NCI-H1092 treated with DMSO at 0.1 percent for 48 hours (cell line): Measurements from ENCODE around the gene PNPLA6.

Experiments
- DNase-seq: peaks from one replicate; lab custom pipeline; 2025; lab: John Stamatoyannopoulos, UW

The PNPLA6 gene

DNA sequence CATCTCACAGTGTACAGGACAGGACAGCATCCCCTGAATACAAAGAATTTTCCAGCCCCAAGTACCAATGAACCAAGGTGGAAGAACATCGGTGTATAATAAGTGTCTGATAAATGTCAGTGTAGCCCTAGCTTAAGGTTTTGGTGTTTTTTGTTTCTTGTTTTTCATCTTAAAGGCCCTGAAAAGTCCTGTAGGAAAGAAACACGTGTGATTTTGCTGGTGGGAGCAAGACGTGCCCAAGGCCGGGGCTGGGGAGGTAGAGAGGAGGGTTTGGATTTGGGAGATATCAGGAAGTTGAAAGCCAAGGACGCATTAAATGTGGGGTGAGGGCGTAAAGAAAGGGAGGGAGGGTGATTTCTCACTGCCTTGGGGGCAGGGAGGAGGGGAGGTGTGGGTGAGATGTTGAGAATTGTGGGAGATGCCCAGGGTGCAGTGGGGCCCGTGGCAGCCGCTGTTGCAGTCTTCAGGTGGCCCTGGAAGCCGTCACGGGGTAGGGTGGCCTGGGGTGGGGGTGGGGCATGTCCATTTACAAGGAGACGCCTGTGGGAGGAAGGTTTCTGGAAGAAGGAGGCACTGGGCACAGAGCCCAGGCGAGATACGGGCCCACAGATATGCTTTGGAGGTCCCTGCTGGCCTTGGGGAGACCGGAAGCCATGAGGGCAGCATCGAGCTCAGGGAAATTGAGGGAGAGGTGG, 66.9 kb downstream of the PNPLA6 start:
- no peak for DNase-seq

DNA sequence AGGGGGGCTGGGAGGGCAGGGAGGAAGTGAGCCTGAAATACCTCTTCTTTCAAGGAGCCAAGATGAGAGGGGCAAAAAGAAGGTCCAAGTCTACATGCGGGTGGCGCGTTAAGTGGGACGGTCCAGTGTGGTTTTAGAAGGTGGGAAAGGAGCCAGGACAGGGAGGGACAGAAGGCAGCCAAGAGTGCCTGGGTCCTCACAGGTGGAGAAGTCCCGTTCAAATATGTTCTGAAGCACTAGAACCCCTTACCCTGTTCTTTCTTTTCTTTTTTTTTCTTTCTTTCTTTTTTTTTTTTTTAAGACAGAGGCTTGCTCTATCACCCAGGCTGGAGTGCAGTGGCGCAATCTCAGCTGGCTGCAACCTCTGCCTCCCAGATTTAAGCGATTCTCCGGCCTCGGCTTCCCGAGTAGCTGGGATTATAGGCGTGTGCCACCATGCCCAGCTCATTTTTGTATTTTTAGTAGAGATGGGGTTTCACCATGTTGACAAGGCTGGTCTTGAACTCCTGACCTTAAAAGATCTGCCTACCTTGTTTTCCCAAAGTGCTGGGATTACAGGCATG, 67.5 kb downstream of the PNPLA6 start:
- no peak for DNase-seq

GRCh38 chr19:7603919-7604318, 68.4 kb downstream of the PNPLA6 start:
- no peak for DNase-seq

DNA sequence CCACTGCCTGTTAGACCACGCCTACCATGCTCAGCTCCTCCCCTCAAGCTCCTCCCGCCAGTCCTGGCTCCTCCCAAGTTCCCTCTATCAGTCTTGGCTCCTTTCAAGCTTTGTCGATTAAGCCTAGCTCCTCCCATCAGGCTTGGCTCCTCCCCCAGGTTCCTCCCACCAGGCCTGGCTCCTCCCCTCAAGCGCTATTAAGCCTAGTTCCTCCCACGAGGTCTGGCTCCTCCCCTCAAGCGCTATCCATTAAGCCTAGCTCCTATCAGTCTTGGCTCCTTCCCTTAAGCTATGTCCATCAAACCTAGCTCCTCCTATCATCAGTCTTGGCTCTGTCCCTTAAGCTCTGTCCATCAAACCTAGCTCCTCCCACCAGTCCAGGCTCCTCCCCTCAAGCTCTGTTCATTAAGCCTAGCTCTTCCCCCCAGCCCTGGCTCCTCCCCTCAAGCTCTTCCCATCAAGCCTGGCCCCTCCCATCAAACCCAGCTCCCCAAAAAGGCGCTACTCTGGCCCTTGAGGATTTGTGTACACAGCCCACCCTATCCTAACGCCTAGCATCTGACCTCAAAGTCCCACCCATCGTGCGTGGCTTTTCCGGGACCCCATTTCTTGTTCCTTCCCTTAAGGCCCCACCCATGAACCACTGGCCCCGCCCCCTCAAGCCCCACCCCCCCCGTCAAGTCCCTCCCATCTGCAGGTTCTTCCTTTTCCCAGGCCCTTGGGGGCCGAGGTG, 70.1 kb downstream of the PNPLA6 start:
- no peak for DNase-seq

GRCh38 chr19:7606289-7606688, 70.8 kb downstream of the PNPLA6 start:
- no peak for DNase-seq

DNA sequence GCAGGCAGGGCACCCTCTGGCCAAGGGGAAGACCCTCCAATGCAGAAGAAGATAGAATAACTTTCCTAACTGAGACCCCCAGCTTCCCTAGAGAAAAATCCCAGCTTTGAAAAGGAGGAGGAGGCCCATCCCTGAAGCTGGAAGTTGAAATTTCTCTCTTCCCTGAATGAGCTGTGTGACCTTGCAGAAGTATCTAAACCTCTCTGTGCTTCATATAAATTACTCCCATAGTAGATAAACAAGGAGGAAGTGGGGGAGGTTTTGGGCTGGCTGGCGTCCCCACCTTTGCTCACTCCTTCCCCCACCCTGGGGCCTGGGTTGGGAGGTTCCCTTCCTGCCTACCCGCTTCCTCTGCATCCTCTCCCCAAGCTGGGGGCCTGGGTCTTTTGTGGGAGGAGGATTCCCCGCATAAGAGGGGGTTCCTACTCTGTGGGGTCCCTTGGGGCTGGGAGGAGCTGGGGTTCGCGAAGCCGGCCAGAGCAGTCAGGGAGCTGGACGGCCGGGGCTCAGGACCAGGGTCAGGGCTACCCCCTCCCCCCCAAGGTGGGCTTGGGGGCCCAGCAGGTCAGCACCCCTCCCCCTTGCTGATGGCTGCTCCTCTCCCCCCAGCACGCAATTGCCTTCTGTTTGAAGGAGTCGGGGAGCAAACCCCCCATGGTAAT, 71.8 kb downstream of the PNPLA6 start:
- no peak for DNase-seq

GRCh38 chr19:7607874-7608560, 72.5 kb downstream of the PNPLA6 start:
- no peak for DNase-seq

- DNase-seq = no peak
Measured at GRCh38 chr19:7610491-7611240, 75.1 kb downstream of the PNPLA6 start.
